HCT116 (cell line): Measurements from ENCODE around the gene NPS.

Experiments used
- EZH2 ChIP-seq: fragments of 200-600 bp; sonication (generic); IDR thresholded peaks from 2 replicates; pipeline ENCODE4 v1.6.1; 2017; ENCODE audit warnings: antibody characterized with exemption, mixed run types
- JUND ChIP-seq: IDR thresholded peaks from 2 replicates; pipeline ENCODE4 v1.6.1; 2012
- SIN3A ChIP-seq: IDR thresholded peaks from 2 replicates; pipeline ENCODE4 v1.6.1; 2012; ENCODE audit warnings: low read depth
- ZFX ChIP-seq: fragments of 450-650 bp; IDR thresholded peaks from 2 replicates; pipeline ENCODE4 v1.6.1; 2017

GRCh38 chr10:127576740-127577161 is 27.6 kb downstream of the NPS start:
- TF ChIP-seq ZFX (no peak), JUND (no peak), EZH2 (no peak), SIN3A (no peak)
